Neural cell (in vitro differentiated cells): ENCODE data around the gene ZDHHC18. TPM values are rescaled to one million over a fixed set of nuclear protein-coding genes. Genes with fewer than 3 reads are reported as not detected.
"Not testable (repeated sequence)": the region's sequence is repeated elsewhere in the genome, so short reads cannot be mapped to it uniquely, and the experiment has no call there.

Experiments used
- H2AFZ ChIP-seq: fragments of 200-600, 300-800 bp; sonication (generic), shearing (Covaris generic); 2 replicates; pipeline ENCODE4 v1.6.0; 2014; ENCODE audit warnings: low read depth, mild to moderate bottlenecking, antibody characterized with exemption, low read length, moderate library complexity
- H3F3A ChIP-seq: fragments of 200-600 bp; shearing (Covaris generic); 2 replicates; pipeline ENCODE4 v1.6.1; 2016; ENCODE audit warnings: mild to moderate bottlenecking, moderate library complexity, mixed read lengths, antibody characterized with exemption, low read length; ENCODE audit not compliant: insufficient read depth, poor library complexity, severe bottlenecking
- H3K27ac ChIP-seq: fragments of 200-600, 300-800 bp; sonication (generic), shearing (Covaris generic); 2 replicates; pipeline ENCODE4 v1.5.1; 2014; ENCODE audit warnings: mild to moderate bottlenecking, low read length, moderate library complexity
- H3K27me3 ChIP-seq: fragments of 300-800, 200-600 bp; sonication (generic), shearing (Covaris generic); 2 replicates; pipeline ENCODE4 v1.6.0; 2014; ENCODE audit warnings: mild to moderate bottlenecking, low read depth, low read length, moderate library complexity; ENCODE audit not compliant: insufficient read depth
- H3K36me3 ChIP-seq: fragments of 300-800, 200-600 bp; sonication (generic), shearing (Covaris generic); 2 replicates; pipeline ENCODE4 v1.5.1; 2014; ENCODE audit warnings: mild to moderate bottlenecking, antibody characterized with exemption, low read length, moderate library complexity; ENCODE audit not compliant: insufficient read depth
- H3K4me2 ChIP-seq: fragments of 300-800, 200-600 bp; sonication (generic), shearing (Covaris generic); 2 replicates; pipeline ENCODE4 v1.6.0; 2014; ENCODE audit warnings: mild to moderate bottlenecking, low read length
- H3K4me3 ChIP-seq: fragments of 300-800, 200-600 bp; sonication (generic), shearing (Covaris generic); 2 replicates; pipeline ENCODE4 v1.5.1; 2014; ENCODE audit warnings: mild to moderate bottlenecking, low read length, moderate library complexity
- H3K79me2 ChIP-seq: fragments of 200-600 bp; shearing (Covaris generic); replicated peaks from 2 replicates; pipeline ENCODE4 v1.6.0; 2014; ENCODE audit warnings: mild to moderate bottlenecking, low read length, moderate library complexity; ENCODE audit not compliant: insufficient read depth
- H3K9ac ChIP-seq: fragments of 300-800, 200-600 bp; sonication (generic), shearing (Covaris generic); 2 replicates; pipeline ENCODE4 v1.6.1; 2016; ENCODE audit warnings: mild to moderate bottlenecking, low read length, mixed read lengths
- H3K9me2 ChIP-seq: fragments of 200-600 bp; shearing (Covaris generic); 2 replicates; pipeline ENCODE4 v1.6.1; 2016; ENCODE audit warnings: mild to moderate bottlenecking, low read length, mixed read lengths; ENCODE audit not compliant: insufficient read depth
- H3K9me3 ChIP-seq: fragments of 200-600, 300-800 bp; sonication (generic), shearing (Covaris generic); 2 replicates; pipeline ENCODE4 v1.6.1; 2016; ENCODE audit warnings: mild to moderate bottlenecking, mixed run types, low read length, moderate library complexity, mixed read lengths
- H4K20me1 ChIP-seq: fragments of 200-600 bp; shearing (Covaris generic); 2 replicates; pipeline ENCODE4 v1.6.1; 2016; ENCODE audit warnings: mild to moderate bottlenecking, mixed run types; ENCODE audit not compliant: insufficient read depth
- CTCF ChIP-seq: fragments of 450-650 bp; IDR thresholded peaks from 2 replicates; pipeline ENCODE4 v1.5.1; 2014; ENCODE audit warnings: antibody characterized with exemption, mild to moderate bottlenecking, moderate library complexity; ENCODE audit not compliant: poor library complexity, severe bottlenecking
- EP300 ChIP-seq: fragments of 450-650 bp; conservative IDR thresholded peaks from 2 replicates; pipeline ENCODE4 v1.6.1; 2014; ENCODE audit warnings: antibody characterized with exemption, mild to moderate bottlenecking, moderate library complexity; ENCODE audit not compliant: poor library complexity, severe bottlenecking
- EZH2 ChIP-seq: fragments of 200-600, 300-800 bp; shearing (Covaris generic), sonication (generic); IDR thresholded peaks from 2 replicates; pipeline ENCODE4 v1.6.1; 2014; ENCODE audit warnings: antibody characterized with exemption, low read length, borderline replicate concordance, mild to moderate bottlenecking; ENCODE audit not compliant: insufficient read depth, poor library complexity, severe bottlenecking
- MXI1 ChIP-seq: fragments of 450-650 bp; conservative IDR thresholded peaks from 2 replicates; pipeline ENCODE4 v1.6.1; 2014; ENCODE audit warnings: antibody characterized with exemption, mild to moderate bottlenecking; ENCODE audit not compliant: poor library complexity, severe bottlenecking
- POLR2AphosphoS5 ChIP-seq: IDR thresholded peaks from 2 replicates; pipeline ENCODE4 v1.6.1; 2012
- RAD21 ChIP-seq: fragments of 450-650 bp; conservative IDR thresholded peaks from 2 replicates; pipeline ENCODE4 v1.6.1; 2014; ENCODE audit warnings: antibody characterized with exemption, mild to moderate bottlenecking, moderate library complexity
- REST ChIP-seq: IDR thresholded peaks from 2 replicates; pipeline ENCODE4 v1.6.1; 2012; ENCODE audit warnings: borderline replicate concordance
- SMC3 ChIP-seq: fragments of 450-650 bp; conservative IDR thresholded peaks from 2 replicates; pipeline ENCODE4 v1.6.1; 2014; ENCODE audit warnings: antibody characterized with exemption, mild to moderate bottlenecking, moderate library complexity; ENCODE audit not compliant: poor library complexity
- TAF1 ChIP-seq: IDR thresholded peaks from 2 replicates; pipeline ENCODE4 v1.6.1; 2012; ENCODE audit warnings: low read depth
- polyA plus RNA-seq: library from polyadenylated mRNA; depleted of rRNA; stranded (reverse); fragments of >200 nt; gene quantifications from 2 replicates; pipeline ENCODE4 v1.2.3, GENCODE V29; 2014

The ZDHHC18 gene
- polyA plus RNA-seq, 1 donor from 2014 or later = 23.7 TPM

GRCh38 chr1:26864610-26865480 lies 38.4 kb downstream of the ZDHHC18 start:
- TF ChIP-seq TAF1 (no peak), SMC3 (no peak), POLR2AphosphoS5 (no peak), REST (no peak), EP300 (no peak), MXI1 (peak; percentile 78), EZH2 (no peak), RAD21 (no peak), CTCF (peak; percentile 11)
- Histone ChIP-seq H3F3A (no peaks in the 10 kb centered on the region), H2AFZ (no peak overlapping the region), H3K9me2 (no peaks in the 10 kb centered on the region), H3K9me3 (no peaks in the 10 kb centered on the region), H3K9ac (peak overlapping the region; percentile 34), H3K4me3 (peak overlapping the region; percentile 71), H3K27me3 (no peaks in the 10 kb centered on the region), H3K36me3 (no peaks in the 10 kb centered on the region), H3K4me2 (peak overlapping the region; percentile 69), H4K20me1 (no peaks in the 10 kb centered on the region), H3K79me2 (no peaks in the 10 kb centered on the region), H3K27ac (no peak overlapping the region)

GRCh38 chr1:26873097-26873496 lies 46.6 kb downstream of the ZDHHC18 start:
- H3K36me3 ChIP-seq, H4K20me1 ChIP-seq, H3F3A ChIP-seq, H3K9me2 ChIP-seq, H3K9me3 ChIP-seq, H3K9ac ChIP-seq, H3K27me3 ChIP-seq, H2AFZ ChIP-seq, H3K4me3 ChIP-seq, H3K79me2 ChIP-seq, H3K4me2 ChIP-seq, H3K27ac ChIP-seq: not testable (repeated sequence)
